ENCODE results near the gene NRG2. TPM values are rescaled to one million over a fixed set of nuclear protein-coding genes. Genes with fewer than 3 reads are reported as not detected.

Gene NRG2
- total RNA-seq, 6 donors from 2014 or later, result 0.46 to 4.2 (median 1.5) TPM

GRCh38 chr5:139975306-139975705 lies 67.8 kb downstream of the NRG2 start:
- H3K27me3 ChIP-seq, result no peaks in the 10 kb centered on the region
- no peaks in the 10 kb centered on the region for H3K4me1 ChIP-seq
- no peak overlapping the region for H3K4me3 ChIP-seq
- no peaks in the 10 kb centered on the region for H3K9me3 ChIP-seq
- no peaks in the 10 kb centered on the region for H3K36me3 ChIP-seq
- 98 to 100% methylated on average over 1 to 3 of the region's 3 CpGs for WGBS, 2 donors
- DNase-seq, result peak in 1 of 2 donors; percentile 40
- TF ChIP-seq POLR2AphosphoS5 (IDR thresholded peaks at IDR 0.05) (no peak), POLR2A (IDR thresholded peaks at IDR 0.05) (no peak), CTCF (IDR thresholded peaks at IDR 0.05) (no peak), EP300 (IDR thresholded peaks at IDR 0.05) (no peak)
- H3K27ac ChIP-seq, result no peak overlapping the region
- peak in 1 of 2 donors; percentile 19 for ATAC-seq (ENCODE audit: low FRiP score in 2 of 2)

DNA sequence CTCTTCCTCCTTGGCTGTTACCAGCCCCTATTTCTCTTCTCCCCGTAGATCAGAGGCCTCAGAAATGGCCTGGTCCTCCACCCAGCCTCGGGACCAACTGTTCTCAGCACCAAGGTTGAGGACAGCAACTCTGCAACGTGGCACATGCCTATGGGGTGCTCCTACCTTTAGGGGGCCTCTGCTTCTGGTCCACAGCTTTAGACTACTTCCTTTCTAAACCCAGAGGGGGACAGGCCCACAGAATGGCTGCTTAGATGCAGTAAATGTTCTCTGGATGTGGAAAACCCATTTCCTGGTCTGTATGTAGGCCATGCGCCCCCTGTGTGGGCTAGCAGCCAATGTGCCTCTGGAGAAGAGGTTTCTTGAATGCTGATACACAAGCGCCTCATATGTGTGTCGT lies 68.4 kb downstream of the NRG2 start:
- DNase-seq (no peak), ATAC-seq (ENCODE audit: low FRiP score in 2 of 2) (no peak)
- Histone ChIP-seq H3K4me1 (no peaks in the 10 kb centered on the region), H3K36me3 (no peaks in the 10 kb centered on the region), H3K4me3 (no peak overlapping the region), H3K9me3 (no peaks in the 10 kb centered on the region), H3K27me3 (no peaks in the 10 kb centered on the region), H3K27ac (no peak overlapping the region)
- TF ChIP-seq POLR2A (IDR thresholded peaks at IDR 0.05) (no peak), POLR2AphosphoS5 (IDR thresholded peaks at IDR 0.05) (no peak), EP300 (IDR thresholded peaks at IDR 0.05) (no peak), CTCF (IDR thresholded peaks at IDR 0.05) (no peak)
- 66 to 74% methylated on average over 6 of the region's 6 CpGs for WGBS, 2 donors

DNA sequence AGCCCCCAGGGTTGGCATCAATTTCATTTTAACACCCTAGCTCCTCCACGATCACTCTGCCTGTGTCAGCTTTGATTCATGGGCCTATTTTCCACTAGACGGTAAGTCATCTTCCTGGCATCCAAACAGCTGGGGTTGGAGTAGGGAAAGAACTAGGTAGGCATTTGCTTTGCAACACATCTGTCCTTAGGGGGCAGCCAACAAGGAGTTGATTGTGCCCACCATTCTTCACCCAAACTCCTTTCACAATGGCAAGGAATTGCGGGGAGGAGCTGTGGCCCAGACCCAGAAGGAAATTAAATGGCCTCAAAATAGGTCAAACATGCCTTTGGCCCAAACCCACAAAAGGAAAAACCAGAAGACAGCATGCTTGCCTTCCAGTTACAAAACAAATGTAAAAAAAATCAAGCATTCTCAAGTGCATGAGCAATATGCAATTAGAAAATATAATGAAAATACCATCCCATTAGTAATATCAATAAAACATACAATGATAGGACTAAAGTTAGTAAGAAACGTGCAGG lies 71.8 kb downstream of the NRG2 start:
- Histone ChIP-seq H3K4me1 (peaks cover 7 to 12% (median 8%) of the 10 kb centered on the region in 4 donors), H3K4me3 (no peak overlapping the region), H3K36me3 (no peaks in the 10 kb centered on the region), H3K9me3 (no peaks in the 10 kb centered on the region), H3K27ac (no peak overlapping the region), H3K27me3 (no peaks in the 10 kb centered on the region)
- 91% methylated on average over 4 of the region's 4 CpGs for WGBS, 2 donors
- ATAC-seq (ENCODE audit: low FRiP score in 2 of 2) (no peak), DNase-seq (no peak)
- TF ChIP-seq POLR2AphosphoS5 (IDR thresholded peaks at IDR 0.05), result no peak
- TF ChIP-seq POLR2A (IDR thresholded peaks at IDR 0.05), result no peak
- TF ChIP-seq CTCF (IDR thresholded peaks at IDR 0.05), result no peak
- no peak for TF ChIP-seq EP300 (IDR thresholded peaks at IDR 0.05)

DNA sequence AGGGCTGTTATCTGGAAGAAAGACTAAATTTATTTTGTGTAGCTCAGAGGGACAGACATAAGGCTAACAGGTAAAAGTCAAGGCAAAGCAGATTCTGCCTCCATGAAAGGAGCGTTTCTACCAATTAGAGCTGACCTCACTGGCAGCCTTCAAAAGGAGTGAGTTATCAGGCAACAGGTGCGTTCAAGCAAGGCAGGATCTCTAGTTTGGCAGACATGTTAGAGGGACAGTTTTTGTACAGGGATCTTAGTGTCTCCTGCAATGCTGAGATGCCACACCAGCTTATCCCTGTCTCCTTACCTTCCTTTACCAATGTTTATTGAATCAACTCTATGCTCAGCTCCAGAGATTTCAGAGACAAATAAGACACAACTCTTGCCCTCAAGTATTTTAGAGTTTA lies 73.8 kb downstream of the NRG2 start:
- WGBS, 2 donors, result 66 to 74% methylated on average over 2 of the region's 2 CpGs

More for the DNA sequence above, 73.8 kb downstream of the NRG2 start:
- Histone ChIP-seq H3K4me3 (no peak overlapping the region), H3K4me1 (peaks cover 7 to 12% (median 8%) of the 10 kb centered on the region in 4 donors), H3K9me3 (no peaks in the 10 kb centered on the region), H3K27me3 (no peaks in the 10 kb centered on the region), H3K27ac (peak overlapping the region in 1 of 4 donors; percentile 14), H3K36me3 (no peaks in the 10 kb centered on the region)
- DNase-seq (no peak), ATAC-seq (ENCODE audit: low FRiP score in 2 of 2) (no peak)
- no peak for TF ChIP-seq POLR2AphosphoS5 (IDR thresholded peaks at IDR 0.05)
- TF ChIP-seq POLR2A (IDR thresholded peaks at IDR 0.05), result no peak
- TF ChIP-seq CTCF (IDR thresholded peaks at IDR 0.05), result no peak
- TF ChIP-seq EP300 (IDR thresholded peaks at IDR 0.05), result no peak
